H1 (cell line): ENCODE measurements around the gene RHOBTB1. TPM values are rescaled to one million over a fixed set of nuclear protein-coding genes. Genes with fewer than 3 reads are reported as not detected.

Experiments used
- ASH2L ChIP-seq: fragments of 200-600, 300-600 bp; sonication (generic); IDR thresholded peaks from one replicate; pipeline ENCODE4 v1.7.1; 2017; ENCODE audit warnings: low read length
- CBX8 ChIP-seq: fragments of 300-800, 300-1000 bp; sonication (generic); IDR thresholded peaks from 2 replicates; pipeline ENCODE4 v1.7.1; 2016; ENCODE audit warnings: low read depth, low read length, borderline replicate concordance
- CEBPB ChIP-seq: IDR thresholded peaks from 2 replicates; pipeline ENCODE4 v1.6.1; 2012; ENCODE audit warnings: low read depth, low read length
- CHD7 ChIP-seq: fragments of 300-600 bp; sonication (generic); IDR thresholded peaks from 2 replicates; pipeline ENCODE4 v1.7.1; 2012; ENCODE audit warnings: low read length, moderate library complexity, mild to moderate bottlenecking, inconsistent platforms; ENCODE audit not compliant: insufficient replicate concordance
- CREB1 ChIP-seq: IDR thresholded peaks from 2 replicates; pipeline ENCODE4 v1.6.1; 2012; ENCODE audit warnings: inconsistent platforms
- E2F6 ChIP-seq: IDR thresholded peaks from 2 replicates; pipeline ENCODE4 v1.6.1; 2012; ENCODE audit warnings: inconsistent platforms
- KDM5A ChIP-seq: fragments of 200-600 bp; IDR thresholded peaks from 2 replicates; pipeline ENCODE4 v1.7.1; 2012; ENCODE audit warnings: mild to moderate bottlenecking, low read length, inconsistent platforms, mixed read lengths
- POU5F1 ChIP-seq: IDR thresholded peaks from 2 replicates; pipeline ENCODE4 v1.6.1; 2011; ENCODE audit warnings: low read depth, mild to moderate bottlenecking, low read length, moderate library complexity
- RBBP5 ChIP-seq: IDR thresholded peaks from 2 replicates; pipeline ENCODE4 v1.7.1; 2012; ENCODE audit warnings: low read depth, mild to moderate bottlenecking, inconsistent platforms, low read length, moderate library complexity, borderline replicate concordance
- RXRA ChIP-seq: IDR thresholded peaks from 2 replicates; pipeline ENCODE4 v1.6.1; 2011; ENCODE audit warnings: low read depth, mild to moderate bottlenecking, low read length, moderate library complexity; ENCODE audit not compliant: insufficient read depth
- SIRT6 ChIP-seq: IDR thresholded peaks from one replicate; pipeline ENCODE4 v1.7.1; 2012; ENCODE audit warnings: low read length, inconsistent platforms
- SUZ12 ChIP-seq: fragments of 200-600 bp; sonication (generic); IDR thresholded peaks from 2 replicates; pipeline ENCODE4 v1.6.1; 2012; ENCODE audit warnings: mild to moderate bottlenecking, inconsistent platforms, low read length, moderate library complexity, mixed read lengths
- TCF12 ChIP-seq: IDR thresholded peaks from 2 replicates; pipeline ENCODE4 v1.6.1; 2011; ENCODE audit warnings: low read depth, mild to moderate bottlenecking, low read length
- polyA plus RNA-seq, 7 experiments: library from polyadenylated mRNA; depleted of rRNA in 3 of 7; stranded (reverse) in 5 of 7; unstranded in 2 of 7; fragments of >200 nt in 5 of 7; fragments of 200-250 nt in 2 of 7; gene quantifications; 1 replicate in 5 of 7; 2 replicates in 1 of 7; 4 replicates in 1 of 7; pipeline versions ENCODE4 v1.2.1 to v1.2.3, GENCODE V29; 2011 to 2013; ENCODE audit warnings: missing spikeins in 2 of 7, mixed read lengths in 2 of 7
- total RNA-seq: library from RNA; stranded (reverse); fragmentation: NEBNext Ultra II Directional; extraction: Animal tissue kit (Norgen Biotek cat#: 25700); gene quantifications from 2 replicates; pipeline ENCODE4 v1.2.1, GENCODE V29; 2021

RHOBTB1 gene
- total and polyA plus RNA-seq, 2 of the 8 experiments (the other 6 are each of a cell fraction or from before 2014, with no cell fraction given) = 6.1 to 7.4 TPM

- TF ChIP-seq CHD7 (no peak), CBX8 (no peak), POU5F1 (no peak), RBBP5 (no peak), CEBPB (no peak), RXRA (no peak), CREB1 (no peak), E2F6 (no peak), SUZ12 (no peak), TCF12 (no peak), SIRT6 (no peak), KDM5A (no peak), ASH2L (no peak)
These were observed 32.7 kb upstream of the RHOBTB1 start (continued) for GRCh38 chr10:60976687-60977086.
